H1 (cell line): Measurements from ENCODE around the gene BIN1. TPM values are rescaled to one million over a fixed set of nuclear protein-coding genes. Genes with fewer than 3 reads are reported as not detected.

ENCODE experiments used
- GABPA ChIP-seq: IDR thresholded peaks from 2 replicates; pipeline ENCODE4 v1.6.1; 2011; ENCODE audit warnings: mild to moderate bottlenecking, low read length, moderate library complexity, borderline replicate concordance; ENCODE audit not compliant: insufficient read depth
- RAD21 ChIP-seq, 2 experiments: IDR thresholded peaks in 1 of 2; conservative IDR thresholded peaks in 1 of 2; 2 replicates each; pipeline ENCODE4 v1.6.1; 2011; ENCODE audit warnings: low read depth in 2 of 2, low read length in 2 of 2, improper control_type of control experiment in 1 of 2, inconsistent platforms in 1 of 2, mild to moderate bottlenecking in 1 of 2, moderate library complexity in 1 of 2
- polyA plus RNA-seq, 7 experiments: library from polyadenylated mRNA; depleted of rRNA in 3 of 7; stranded (reverse) in 5 of 7; unstranded in 2 of 7; fragments of >200 nt in 5 of 7; fragments of 200-250 nt in 2 of 7; gene quantifications; 1 replicate in 5 of 7; 2 replicates in 1 of 7; 4 replicates in 1 of 7; pipeline versions ENCODE4 v1.2.1 to v1.2.3, GENCODE V29; 2011 to 2013; ENCODE audit warnings: missing spikeins in 2 of 7, mixed read lengths in 2 of 7
- total RNA-seq: library from RNA; stranded (reverse); fragmentation: NEBNext Ultra II Directional; extraction: Animal tissue kit (Norgen Biotek cat#: 25700); gene quantifications from 2 replicates; pipeline ENCODE4 v1.2.1, GENCODE V29; 2021

BIN1 gene
- total and polyA plus RNA-seq, 2 of the 8 experiments (the other 6 are each of a cell fraction or from before 2014, with no cell fraction given): 23.6 to 35.6 TPM

- TF ChIP-seq GABPA (peak; percentile 69; the same call in 1 of the 2 replicates), RAD21 (IDR thresholded peaks at IDR 0.05 in 1 of 2, conservative IDR thresholded peaks at IDR 0.05 in 1 of 2; ENCODE audit: low read depth in 2 of 2, low read length in 2 of 2) (peak; percentile 82 to 87)
These were observed 56.8 kb downstream of the BIN1 start (continued) for GRCh38 chr2:127049927-127050802.
